Hindlimb muscle (tissue), 1 donor: ENCODE results near the gene MAG. TPM values are rescaled to one million over a fixed set of nuclear protein-coding genes. Genes with fewer than 3 reads are reported as not detected.
"Not testable (repeated sequence)": the region's sequence is repeated elsewhere in the genome, so short reads cannot be mapped to it uniquely, and the experiment has no call there.

Experiments used
- DNase-seq: peaks from one replicate; pipeline ENCODE4 v3.0.0-alpha.2; 2013
- polyA plus RNA-seq: library from polyadenylated mRNA; unstranded; fragments of 120-200 nt; gene quantifications from one replicate; pipeline ENCODE4 v1.2.1, GENCODE V29; 2013; ENCODE audit not compliant: insufficient read length

Gene MAG
- polyA plus RNA-seq, 1 donor: 0.84 TPM

DNA sequence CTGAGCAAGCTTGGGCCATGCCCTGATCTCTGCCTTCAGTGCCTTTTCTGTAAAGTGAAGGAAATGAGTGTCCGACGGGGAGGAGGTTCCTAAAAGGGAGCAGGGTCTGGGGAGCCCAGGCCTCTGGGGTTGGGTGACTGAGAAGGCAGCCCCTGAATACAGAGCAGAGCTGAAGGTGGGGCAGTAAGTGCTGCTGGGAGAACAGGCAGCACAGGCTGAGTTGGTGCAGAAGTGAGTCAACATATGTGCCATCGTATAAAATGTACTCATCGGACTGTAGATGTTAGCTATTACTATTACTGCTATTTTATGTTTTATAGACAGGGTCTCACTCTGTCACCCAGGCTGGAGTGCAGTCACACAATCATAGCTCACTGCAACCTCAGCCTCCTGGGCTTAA is 10.7 kb upstream of the MAG start:
- DNase-seq: no peak

DNA sequence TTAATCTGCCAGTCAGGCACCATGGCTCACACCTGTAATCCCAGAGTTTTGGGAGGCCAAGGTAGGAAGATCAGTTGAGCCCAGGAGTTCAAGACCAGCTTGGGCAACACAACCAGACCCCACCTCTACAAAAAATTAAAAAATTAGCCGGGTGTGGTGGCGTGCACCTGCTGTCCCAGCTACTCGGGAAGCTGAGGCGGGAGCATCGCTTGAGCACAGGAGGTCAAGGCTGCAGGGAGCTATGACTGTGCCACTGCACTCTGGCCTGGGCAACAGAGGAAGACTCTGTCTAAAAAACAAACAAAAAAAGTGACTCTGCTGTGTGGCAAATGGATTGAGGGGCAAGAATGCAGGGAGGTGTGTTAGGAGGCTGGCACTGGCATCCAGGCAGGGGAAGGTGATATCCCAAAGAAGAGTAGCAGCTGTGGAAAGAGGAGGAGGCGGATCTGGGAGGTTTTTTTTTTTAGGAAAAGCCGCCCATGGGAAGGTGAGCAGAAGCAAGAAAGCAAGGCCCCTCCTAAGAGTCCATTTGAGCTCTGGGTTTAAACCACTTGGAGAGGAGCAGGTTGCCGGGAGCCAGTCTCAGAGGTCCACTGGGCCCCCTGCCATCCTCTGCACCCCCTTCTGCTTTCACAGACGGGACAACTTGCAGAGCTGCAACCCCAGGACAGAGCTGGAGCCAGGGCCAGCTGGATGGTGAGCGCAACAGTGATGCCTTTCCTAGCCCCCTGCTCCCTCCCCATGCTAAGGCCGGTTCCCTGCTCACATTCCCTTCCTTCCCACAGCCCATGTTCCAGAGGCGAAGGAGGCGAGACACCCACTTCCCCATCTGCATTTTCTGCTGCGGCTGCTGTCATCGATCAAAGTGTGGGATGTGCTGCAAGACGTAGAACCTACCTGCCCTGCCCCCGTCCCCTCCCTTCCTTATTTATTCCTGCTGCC is 7.5 kb upstream of the MAG start:
- DNase-seq: no peak

DNA sequence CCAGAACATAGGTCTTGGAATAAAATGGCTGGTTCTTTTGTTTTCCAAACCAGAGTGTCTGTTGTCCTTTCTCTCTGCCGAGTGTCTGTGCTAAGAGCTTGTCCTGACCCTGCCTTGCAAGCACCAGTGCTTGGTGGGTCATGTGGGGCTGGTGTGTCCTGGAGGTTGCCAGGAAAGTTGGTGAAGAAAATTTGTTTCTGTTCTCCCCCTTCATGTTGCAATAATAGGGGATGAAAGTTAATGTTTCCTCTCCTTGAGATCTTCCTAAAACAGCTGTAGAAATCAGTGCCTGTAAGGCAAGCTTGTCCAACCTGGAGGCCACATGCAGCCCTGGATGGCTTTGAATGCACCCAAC is 6.9 kb upstream of the MAG start:
- no peak for DNase-seq

DNA sequence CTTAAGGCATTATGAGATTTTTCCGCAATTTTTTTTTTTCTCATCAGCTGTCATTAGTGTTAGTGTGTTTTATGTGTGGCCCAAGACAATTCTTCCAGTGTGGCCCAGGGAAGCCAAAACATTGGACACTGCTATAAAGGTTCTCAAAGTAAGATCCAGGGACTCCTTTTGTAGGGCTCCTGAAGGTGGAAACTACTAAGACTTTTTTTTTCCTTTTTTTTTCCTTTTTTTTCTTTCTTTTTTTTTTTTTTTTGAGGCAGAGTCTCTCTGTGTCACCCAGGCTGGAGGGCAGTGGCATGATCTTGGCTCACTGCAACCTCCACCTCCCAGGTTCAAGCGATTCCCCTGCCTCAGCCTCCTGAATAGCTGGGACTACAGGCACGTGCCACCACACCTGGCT is 6.5 kb upstream of the MAG start:
- DNase-seq: not testable (repeated sequence)

DNA sequence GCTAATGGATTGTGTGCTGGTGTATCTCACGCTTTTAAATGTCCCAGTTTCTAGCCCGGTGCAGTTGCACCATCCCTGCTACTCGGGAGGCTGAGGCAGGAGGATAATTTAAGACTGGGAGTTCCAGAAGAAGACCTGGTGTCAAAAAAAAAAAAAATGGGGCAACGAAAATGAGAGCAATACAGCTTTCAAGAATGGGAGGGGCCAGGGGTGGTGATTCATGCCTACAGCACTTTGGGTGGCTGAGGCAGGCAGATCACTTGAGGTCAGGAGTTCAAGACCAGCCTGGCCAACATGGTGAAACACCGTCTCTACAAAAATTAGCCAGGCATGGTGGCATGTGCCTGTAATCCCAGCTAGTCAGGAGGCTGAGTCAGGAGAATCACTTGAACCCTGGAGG is 5.9 kb upstream of the MAG start:
- DNase-seq: not testable (repeated sequence)

DNA sequence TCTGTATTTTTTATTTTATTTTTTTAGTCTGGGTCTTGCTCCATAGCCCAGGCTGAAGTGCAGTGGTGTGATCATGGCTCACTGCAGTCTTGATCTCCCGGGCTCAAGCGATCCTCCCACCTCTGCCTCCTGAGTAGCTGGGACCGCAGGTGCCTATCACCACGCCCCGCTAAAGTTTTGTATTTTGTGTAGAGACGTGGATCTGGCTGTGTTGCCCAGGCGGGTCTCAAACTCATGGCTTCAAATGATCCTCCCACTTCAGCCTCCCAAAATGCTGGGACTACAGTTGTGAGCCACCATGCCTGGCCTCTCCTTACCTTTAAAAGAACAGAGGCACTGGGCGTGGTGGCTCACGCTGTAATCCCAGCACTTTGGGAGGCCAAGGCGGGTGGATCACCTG is 4.2 kb upstream of the MAG start:
- no peak for DNase-seq

DNA sequence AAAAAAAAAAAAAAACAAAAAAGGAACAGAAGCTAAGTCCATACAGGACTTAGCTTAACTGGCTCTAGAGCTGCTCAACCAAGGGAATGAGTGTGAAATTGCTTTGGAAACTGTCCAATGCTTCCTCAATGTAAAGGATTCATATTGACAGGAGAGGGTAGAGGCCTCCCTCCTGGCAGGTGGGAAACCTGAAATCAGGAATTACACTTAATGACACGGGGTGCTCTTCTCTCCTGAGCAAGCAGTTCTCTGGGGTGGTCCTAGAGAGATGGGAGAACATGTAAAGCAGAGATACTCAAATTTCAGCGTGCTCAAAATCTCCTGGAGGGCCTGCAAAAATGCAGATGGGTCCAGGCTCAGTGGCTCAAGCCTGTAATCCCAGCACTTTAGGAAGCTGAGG is 3.6 kb upstream of the MAG start:
- no peak for DNase-seq

DNA sequence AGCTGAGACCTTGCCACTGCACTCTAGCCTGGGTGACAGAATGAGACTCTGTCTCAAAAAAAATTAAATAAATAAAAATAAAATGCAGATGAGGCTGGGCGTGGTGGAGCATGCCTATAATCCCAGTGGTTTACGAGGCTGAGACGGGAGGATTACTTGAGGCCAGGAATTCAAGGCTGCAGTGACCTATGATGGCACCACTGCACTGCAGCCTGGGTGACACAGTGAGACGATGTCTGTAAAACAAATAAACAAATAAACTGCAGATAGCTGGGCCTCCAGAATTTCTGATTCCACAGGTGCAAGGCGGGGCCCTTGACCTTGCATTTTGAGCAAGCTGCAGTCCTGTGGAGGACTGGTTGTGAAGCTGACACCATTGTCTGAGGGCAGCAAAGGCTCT is 3.1 kb upstream of the MAG start:
- no peak for DNase-seq

DNA sequence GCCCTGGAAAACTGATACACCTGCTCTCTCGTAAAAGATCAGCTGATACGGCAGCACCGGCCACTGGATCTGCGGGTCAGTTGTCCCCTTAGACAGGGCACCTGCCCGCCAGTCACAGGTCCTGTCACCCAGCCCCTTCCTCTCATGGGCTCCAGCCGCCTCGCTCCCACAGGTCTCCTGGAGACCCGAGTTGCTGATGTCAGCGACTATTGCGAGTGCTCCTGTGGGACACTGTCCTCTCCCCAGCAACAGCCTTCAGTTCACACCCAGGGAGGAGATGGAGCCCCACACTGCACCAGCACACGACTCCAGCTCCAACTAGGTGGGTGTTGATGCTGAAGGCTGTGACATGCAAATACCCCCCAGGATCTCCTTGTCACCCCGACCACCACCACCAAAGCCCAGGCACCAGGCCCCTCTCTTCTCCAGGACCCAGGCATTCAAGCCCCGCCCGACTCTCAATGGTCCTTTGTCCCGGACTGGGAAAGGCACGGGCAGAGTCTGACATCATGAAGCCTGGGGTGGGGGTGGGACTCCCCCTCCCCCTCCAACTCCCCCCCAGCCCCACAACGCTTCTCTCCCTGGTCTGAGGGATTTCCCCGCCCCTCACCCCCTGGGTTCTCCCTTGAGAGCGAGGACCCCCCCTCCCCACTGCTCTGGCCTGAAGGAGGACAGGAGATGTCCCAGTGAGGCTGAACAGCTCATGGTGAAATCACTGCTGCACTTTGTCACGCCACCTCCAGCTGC is 1.4 kb upstream of the MAG start:
- DNase-seq: no peak

DNA sequence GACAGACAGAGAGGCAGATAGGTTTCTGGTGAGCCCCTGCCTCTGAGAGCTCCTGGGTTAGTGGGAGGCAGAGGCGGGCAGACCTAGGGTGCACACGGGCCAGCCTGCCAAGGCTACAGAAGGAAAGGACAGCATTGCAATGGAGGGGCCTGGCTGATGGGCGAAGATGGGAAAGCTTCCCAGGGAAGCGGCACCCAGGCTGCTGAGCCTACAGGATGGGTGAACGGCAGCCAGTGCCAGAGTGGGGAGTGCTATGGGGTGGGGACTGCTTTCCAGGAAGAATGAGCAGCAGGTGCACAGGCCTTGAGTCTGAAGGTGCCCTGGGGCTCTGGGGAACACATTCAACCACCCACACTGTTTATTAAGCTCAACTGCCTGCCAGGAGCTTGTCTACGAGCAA is 702 bp upstream of the MAG start:
- no peak for DNase-seq

DNA sequence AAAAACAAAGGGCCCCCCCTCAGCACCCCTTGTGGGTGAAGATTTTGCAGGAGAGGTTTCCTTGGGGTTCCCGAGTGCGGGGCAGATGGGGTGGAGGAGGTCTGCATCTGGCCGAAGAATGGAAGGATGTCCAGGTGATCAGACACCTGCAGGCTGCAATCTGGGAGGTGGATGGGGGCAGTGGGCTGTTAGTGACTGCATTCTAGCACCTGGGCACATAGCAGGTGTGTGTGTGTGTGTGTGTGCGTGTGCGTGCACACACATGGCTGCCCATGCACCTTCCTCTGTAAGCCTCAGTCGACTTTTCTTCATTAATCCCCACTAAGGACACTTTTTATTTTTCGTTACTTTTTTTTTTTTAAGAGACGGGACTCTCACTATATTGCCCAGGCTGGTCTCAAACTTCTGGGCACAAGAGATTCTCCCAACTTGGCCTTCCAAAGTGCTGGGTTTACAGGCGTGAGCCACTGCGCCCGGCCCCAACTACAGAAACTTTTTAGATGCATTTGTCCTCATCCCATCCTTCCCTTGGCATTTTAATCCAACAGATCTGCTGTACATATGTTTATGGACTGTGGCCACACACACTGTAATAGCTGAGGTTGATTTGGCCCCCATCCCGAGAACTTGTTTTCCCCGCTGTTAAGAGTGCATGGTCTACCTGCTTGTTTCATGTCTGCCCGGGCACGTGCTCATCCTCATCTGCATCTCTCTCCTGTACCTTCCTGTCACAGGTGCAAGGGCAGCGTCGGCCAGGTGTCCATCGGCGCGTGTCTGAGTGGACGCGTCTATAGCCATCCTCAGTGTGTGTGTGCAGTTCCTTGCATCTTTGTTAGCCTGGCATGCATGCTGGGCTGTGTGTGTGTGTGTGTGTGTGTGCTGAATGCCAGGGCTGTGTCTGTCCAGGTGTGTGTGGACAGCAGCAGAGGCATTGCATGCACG is 731 bp downstream of the MAG start:
- DNase-seq: no peak

DNA sequence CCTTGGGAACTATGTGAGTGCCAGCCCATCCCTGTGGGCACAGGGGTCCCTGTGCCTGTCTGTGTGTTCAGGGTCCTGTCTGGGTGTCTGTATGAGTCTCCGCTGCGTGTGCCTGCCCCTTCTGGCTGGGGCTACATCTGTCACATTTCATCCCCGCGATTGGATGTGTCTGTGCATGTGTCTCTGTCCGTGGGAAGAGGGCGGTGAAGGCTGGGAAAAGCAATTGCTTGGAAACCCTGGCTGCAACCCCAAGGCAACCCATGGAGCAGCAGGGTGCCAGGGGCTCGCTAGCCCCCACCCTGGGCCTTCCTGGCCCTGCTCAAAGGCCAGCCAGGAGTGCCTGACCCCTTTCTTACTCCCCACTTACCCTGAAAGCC is 1.4 kb downstream of the MAG start:
- DNase-seq: no peak

DNA sequence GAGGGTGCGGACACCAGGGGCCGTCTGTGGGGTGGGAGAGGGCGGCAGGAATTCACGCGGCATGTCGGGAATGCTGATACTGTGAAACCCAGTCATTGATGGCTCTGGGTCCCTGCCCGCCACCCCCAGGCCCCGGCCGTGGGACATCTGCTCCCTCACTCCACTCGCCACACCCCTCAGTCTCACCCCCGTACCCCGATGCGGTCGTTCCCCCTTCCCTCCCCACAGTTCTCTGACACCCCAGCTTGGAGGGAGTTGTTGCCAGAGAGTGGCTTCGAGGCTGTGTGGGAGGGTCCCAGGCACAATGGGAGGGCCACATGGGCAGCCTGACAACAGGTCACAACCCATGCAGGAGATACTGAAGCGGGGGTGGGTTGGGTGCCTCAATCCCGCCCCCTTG is 1.8 kb downstream of the MAG start:
- no peak for DNase-seq

DNA sequence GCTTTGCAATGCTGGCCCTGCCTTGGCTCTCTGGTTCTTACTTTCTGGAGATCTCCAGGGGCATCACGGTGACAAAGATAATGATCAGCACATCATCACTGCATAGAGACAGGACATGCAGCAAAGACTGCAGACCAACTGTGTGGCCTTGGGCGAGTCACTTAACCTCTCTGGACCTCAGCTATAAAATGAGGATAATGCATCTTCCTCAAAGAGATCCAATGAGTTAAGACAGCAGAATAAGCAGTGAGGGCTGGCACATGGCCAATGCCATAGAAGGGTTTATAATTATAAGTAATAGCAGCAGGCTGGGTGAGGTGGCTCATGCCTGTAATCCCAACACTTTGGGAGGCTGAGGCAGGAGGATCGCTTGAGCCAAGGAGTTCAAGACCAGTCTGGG is 2.4 kb downstream of the MAG start:
- DNase-seq: no peak

DNA sequence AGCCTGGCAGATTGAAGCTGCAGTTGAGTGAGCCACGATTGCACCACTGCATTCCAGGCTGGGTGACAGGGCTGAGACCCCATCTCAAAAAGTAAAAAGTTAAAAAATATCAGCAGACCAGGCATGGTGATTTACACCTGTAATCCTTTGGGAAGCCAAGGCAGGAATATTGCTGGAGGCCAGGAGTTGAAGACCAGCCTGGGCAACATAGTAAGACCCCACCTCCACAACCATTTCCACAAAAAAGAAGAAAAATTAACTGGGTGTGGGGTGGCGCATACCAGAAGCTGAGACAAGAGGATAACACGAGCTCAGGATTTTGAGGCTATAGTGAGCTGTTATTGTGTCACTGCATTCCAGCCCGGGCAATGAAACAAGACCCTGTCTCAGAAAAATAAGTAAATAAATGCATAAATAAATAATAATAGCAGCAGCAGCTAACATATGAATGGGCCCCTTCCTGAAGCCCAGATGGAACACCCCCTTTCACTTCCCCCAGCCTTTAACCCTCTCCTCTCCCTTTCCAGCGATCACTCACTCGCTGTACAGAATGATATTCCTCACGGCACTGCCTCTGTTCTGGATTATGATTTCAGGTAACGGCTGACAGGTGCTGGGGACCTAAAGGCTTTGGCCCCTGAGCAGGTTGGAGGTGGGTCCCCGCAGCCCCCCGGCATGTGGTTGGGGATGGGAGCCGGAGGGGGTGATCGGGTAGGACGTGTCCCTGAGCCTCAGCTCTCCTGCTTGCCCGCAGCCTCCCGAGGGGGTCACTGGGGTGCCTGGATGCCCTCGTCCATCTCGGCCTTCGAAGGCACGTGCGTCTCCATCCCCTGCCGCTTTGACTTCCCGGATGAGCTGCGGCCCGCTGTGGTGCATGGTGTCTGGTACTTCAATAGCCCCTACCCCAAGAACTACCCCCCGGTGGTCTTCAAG is 3.2 kb downstream of the MAG start:
- peak; percentile 27 for DNase-seq

DNA sequence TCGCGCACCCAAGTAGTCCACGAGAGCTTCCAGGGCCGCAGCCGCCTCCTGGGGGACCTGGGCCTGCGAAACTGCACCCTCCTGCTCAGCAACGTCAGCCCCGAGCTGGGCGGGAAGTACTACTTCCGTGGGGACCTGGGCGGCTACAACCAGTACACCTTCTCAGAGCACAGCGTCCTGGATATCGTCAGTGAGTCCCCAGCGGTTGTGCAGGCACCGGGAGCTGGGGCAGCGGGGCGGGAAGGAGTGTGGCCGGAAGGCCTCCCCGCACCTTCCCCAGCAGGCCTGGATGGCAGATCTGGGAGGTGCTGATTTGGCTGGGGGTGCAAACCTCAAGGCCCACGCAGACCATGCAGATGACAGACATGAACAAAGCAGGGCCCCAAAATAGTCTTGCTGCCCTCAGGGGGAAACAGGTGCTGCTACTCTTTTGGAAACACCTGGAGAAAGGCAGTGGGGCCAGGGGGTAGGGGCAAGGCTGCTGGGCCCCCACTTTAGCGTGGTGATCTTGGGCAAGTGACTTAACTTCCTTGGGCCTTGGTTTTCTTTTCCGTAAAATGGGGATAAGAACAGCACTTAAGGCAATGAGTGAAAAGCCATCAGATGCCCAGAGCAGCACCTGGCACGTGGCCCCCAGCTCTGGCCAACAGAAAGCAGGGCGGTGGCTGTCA is 4.0 kb downstream of the MAG start:
- no peak for DNase-seq

DNA sequence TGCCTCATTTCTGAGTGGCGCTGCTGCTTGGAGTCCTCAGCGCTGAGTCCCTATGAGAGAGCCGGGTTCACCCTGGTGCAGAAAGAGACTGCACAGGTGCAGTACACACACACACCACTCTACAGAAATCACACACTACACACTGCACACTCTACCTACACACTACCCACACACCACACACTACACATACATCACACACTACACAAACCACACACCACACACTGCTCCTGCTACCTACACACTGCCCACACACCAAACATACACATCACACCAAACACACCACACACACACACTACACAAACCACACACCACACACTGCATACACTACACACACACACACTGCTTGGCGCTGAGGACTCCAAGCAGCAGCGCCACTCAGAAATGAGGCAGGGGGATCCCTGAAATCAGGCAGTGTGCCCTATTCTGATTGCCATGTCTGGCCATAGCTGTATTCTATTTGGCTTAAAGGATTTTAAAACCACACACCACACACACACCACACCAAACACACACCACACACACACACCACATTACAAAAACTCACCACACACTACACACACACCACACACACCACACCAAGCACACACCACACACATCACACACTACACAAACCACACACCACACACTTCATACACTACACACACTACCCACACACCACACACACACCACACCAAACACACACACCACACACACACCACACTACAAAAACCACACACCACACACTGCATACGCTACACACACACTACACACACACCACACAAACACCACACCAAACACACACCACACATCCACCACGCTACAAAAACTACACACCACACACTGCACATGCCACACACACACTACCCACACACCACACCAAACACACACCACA is 4.9 kb downstream of the MAG start:
- DNase-seq: no peak

DNA sequence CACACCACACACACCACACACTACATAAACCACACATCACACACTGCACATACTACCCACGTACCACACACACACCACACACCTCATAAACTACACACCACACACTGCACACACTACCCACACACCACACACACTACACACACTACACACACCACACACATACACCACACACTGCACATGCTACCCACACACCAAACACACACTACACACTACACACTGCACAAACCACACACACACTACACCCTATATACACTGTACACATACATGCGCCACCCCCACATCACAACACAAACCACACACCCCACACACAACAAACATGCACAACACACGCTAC is 5.5 kb downstream of the MAG start:
- no peak for DNase-seq

DNA sequence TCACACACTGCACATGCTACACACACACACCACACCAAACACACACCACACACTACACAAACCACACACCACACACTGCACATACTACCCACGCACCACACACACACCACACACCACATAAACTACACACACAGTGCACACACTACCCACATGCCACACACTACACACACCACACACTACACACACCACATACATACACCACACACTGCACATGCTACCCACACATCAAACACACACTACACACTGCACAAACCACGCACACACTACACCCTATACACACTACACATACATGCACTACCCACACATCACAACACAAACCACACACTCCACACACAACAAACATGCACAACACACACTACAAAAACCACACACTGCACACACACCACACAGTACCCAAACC is 6.0 kb downstream of the MAG start:
- DNase-seq: no peak

DNA sequence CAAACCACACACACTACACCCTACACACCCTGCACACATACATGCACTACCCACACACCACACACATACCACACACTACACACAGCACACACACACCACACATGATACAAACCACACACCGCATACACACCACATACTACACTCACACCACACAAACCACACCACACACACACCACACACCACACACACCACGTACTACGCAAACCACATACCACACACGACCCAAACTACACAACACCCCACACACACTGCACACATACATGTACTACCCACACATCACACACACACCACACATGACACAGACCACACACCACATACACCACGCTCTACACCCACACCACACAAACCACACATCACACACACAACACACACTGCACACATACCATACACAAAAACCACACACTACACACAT is 6.6 kb downstream of the MAG start:
- DNase-seq: no peak
